T follicular helper cell (primary cell): ENCODE data around the gene ASCC3.

Experiments
- DNase-seq: peaks from one replicate; pipeline ENCODE4 v3.0.0-alpha.2; 2020; ENCODE audit warnings: low read depth

The ASCC3 gene

GRCh38 chr6:100592929-100593328 lies 288.2 kb downstream of the ASCC3 start:
- DNase-seq: no peak

- no peak for DNase-seq
Measured at GRCh38 chr6:100577425-100577824, 303.7 kb downstream of the ASCC3 start.

- DNase-seq: no peak
Measured at GRCh38 chr6:100575921-100576320, 305.2 kb downstream of the ASCC3 start.

DNA sequence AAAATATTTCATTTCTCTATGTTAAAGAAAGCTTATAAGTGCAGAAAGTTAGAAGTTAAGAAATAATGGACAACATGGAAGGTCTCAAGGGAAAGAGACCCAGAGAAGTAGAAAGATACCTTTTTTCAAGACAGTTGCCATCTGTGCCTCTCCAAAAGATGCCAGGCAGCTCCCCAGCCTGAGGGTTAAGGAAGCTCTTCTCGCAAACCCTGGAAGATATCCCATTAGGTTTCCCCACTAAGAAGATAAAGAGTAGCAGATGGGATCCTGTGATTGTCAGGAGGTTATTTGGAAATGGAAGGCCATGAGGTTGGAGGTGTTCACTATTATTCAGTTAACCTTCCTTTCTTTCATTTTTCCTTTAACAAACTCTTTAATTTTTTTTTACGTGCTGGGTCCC lies 306.3 kb downstream of the ASCC3 start:
- DNase-seq: no peak

GRCh38 chr6:100573166-100573565 lies 308.0 kb downstream of the ASCC3 start:
- DNase-seq: no peak

- DNase-seq: no peak
Measured at GRCh38 chr6:100568255-100568654, 312.9 kb downstream of the ASCC3 start.

DNA sequence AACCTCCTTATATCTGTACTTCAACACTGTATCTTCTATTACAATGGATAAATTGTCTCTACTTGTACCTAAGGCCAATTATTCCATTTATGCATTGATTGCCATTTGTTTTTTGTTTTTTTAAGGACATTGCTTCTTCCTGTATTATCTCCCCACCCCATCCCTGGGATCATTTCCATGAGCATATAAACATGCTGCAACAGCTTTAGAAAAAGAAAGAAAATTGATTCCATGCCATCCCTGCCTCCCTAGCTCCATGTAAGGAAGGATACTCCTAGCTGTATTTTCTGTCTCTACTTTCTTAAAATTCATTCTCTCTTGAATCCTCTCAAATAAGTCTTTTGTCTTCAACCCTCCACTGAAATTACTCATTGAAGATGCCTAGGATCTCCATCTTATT lies 314.6 kb downstream of the ASCC3 start:
- no peak for DNase-seq

- DNase-seq: no peak
Measured at GRCh38 chr6:100565439-100566104, 315.6 kb downstream of the ASCC3 start.

- no peak for DNase-seq
Measured at GRCh38 chr6:100559859-100560258, 321.3 kb downstream of the ASCC3 start.

- no peak for DNase-seq
Measured at GRCh38 chr6:100554228-100554627, 326.9 kb downstream of the ASCC3 start.

DNA sequence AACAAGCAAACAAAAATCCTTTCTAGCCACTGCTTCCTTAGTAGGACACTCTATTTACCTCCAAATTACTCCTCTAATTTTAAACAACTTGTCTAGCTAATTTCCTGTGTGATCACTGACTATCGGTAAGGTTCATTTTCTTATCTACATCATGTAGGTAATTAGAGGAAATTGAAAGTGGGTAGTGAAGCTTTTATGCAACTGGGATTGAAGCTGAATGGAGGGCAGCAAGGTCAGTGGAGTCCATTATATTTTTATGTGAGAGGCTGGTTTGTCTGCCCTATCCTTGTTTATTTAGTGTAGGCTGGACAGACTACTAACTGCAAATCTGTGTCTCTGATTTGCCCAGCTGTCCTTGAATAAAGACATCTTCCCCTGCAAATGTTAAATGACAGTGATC lies 327.9 kb downstream of the ASCC3 start:
- DNase-seq: no peak

GRCh38 chr6:100549406-100550167 lies 331.5 kb downstream of the ASCC3 start:
- no peak for DNase-seq

DNA sequence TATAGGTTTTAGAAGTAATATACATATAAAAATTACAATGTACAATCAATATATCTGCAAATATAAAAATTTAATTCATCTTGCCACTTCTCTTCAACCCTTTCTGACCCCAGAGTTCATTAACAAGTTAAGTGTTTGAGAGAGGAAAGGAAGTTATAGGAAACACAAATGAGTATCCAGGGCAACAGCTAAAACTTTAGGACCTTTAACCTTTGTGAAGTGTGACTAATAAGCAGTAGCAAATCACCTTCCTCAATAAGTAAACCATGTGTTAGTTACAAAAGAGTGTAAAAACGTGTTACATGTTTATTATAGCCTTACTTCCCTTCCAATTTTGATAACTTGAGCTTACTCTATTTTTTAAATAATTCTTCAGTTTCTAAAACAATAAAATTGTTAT lies 343.0 kb downstream of the ASCC3 start:
- DNase-seq: no peak

DNA sequence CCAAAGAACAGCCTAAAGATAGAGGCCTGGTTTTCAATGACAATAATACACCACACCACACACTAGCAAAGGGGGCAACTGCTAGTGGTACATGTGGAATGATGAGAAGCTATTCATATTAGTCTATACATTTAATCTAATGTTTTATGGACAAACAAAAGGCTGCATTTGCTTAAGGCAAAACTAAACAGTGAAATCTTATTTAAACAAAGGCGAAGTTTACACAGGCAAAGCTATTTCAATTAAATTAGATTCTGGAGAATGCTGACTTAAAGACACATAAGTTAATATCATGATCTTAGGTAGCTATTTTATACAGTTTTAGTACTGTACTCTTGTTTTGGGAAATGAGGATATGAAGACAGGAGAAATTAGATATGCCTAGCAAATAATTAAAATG lies 362.5 kb downstream of the ASCC3 start:
- DNase-seq: no peak

- DNase-seq: no peak
Measured at GRCh38 chr6:100517633-100518032, 363.5 kb downstream of the ASCC3 start.

DNA sequence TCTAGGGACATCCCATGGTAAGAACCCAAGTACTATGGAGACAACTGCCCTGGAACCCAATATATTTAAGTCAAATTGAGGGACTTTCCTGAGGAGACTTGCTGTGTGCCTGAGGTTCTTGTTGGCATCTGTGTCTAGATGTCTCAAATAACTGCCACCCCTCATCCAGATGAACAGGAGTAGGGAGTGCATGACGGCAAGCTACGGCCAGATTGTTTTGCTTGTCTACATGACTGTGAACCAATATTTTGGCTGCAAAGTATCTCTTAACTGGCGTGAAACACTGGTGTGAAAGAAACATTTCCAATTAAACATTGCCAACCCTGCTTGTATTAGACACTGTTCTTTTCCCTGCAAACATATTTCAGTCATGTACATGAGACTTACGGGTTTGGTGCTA lies 364.0 kb downstream of the ASCC3 start:
- DNase-seq: no peak

- no peak for DNase-seq
Measured at GRCh38 chr6:100514660-100515059, 366.5 kb downstream of the ASCC3 start.

DNA sequence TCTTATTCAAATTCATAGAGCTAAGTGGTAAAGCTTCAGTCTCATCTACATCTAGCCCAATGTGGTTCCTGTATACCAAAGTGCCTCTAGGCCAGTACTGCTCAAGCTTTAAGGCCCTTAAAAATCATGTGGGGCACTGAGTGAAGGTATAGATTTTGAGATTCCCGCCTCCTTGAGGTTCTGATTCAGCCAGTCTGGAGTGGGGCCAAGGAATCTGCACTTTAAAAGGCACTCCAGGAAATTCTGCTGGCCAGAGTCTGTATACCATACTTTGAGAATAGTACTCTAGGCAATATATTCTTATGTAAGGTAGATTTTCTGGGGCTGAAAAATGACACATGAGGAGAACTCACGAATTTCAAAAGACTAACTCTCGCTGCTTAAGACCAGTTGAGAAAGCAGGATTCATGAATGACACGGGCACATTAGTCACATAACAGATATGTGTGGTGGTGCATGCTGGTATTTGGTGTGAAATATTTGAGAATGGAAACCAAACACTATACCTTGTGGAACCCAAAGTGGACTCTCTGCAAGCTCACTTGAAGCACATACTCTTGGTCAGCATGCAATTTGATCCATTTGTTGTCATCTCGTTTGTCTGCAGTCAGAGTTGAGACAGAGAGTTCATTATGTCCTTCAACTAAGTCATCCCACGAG lies 368.8 kb downstream of the ASCC3 start:
- no peak for DNase-seq

DNA sequence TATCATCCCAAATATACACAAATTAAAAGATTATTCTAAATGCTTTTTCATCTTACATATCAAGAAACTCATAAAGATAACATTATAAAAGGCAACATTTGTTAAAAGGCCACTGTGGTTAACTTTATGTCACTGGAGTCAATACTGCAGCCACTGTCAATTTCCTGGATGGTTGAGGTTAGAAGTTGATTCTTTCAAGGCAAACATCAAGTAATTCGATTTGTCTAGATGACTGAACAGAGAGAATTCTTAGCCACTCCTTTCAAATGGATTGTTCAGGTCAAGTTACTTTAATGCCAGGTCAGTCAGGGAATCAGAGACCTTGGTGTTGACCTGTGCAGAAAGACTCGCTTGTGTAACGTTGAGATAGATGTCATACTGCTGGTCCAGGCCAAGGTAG lies 372.0 kb downstream of the ASCC3 start:
- DNase-seq: no peak

- DNase-seq: no peak
Measured at GRCh38 chr6:100506651-100507050, 374.5 kb downstream of the ASCC3 start.

DNA sequence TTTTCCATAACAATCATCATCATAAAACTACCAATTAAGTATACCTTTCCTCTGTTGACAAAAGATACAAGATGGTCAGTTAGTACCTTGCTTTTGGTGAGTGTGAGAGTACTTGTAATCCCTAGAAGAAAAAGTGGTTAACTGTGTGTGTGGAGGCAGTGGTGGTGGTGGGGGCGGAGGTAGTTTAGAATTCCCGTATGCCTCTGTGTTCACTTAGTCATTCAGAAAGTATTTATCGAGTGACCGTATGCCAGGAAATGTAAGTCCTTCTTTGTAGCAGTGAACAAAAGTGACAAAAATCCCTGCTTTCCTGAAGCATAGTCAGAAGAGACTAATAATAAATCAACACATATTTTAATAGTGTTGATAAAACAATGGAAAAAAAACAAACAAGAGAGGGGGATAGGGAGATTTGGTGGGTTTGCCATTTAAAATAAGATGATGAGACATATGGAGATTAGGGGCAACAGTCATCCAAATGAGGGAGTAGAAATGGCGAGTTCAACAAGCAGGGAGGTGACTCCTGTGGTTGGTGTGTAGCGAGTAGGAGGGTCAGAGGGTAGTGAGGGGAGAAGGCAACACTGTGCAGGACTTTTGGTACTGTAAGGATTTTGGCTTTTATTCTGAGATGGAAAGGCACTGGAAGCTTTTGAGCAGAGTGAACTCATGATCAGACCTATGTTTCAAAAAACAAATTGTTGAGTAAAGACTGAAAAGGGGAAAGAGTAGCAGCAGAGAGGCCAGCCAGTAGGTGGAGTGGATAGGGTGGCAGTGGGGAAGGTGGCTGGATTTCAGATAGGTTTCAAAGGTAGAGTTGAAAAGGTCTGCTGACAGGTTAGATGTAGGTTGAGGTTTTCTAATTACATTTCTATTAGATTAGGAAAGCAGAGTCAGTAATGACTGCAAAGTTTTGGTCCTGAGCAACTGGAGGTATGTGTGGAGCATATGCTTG lies 376.1 kb downstream of the ASCC3 start:
- DNase-seq: no peak
